Lung (tissue), 12 donors: Measurements from ENCODE around the gene AP3S1. TPM values are rescaled to one million over a fixed set of nuclear protein-coding genes. Genes with fewer than 3 reads are reported as not detected.

Source experiments
- ATAC-seq: fragments of 200-7000 bp; cut with Tn5 transposase; one replicate; pipeline ENCODE4 v1.9.1; 2020; ENCODE audit warnings: moderate number of reproducible peaks; ENCODE audit not compliant: insufficient read depth, low FRiP score
- DNase-seq, 3 donors: peaks; one replicate each; pipeline ENCODE4 v3.0.0-alpha.2; 2013 to 2017
- H3K27ac ChIP-seq, 2 donors: one replicate each; pipeline ENCODE4 v1.5.1; 2013; ENCODE audit warnings: mild to moderate bottlenecking in 2 of 2, moderate library complexity in 2 of 2, control low read depth in 1 of 2, inconsistent platforms in 1 of 2, low read depth in 1 of 2, low read length in 1 of 2
- H3K27me3 ChIP-seq, 3 donors: one replicate each; pipeline ENCODE4 v1.5.1; 2013; ENCODE audit warnings: low read length in 2 of 3; ENCODE audit not compliant: control insufficient read depth in 3 of 3, insufficient read depth in 3 of 3
- H3K36me3 ChIP-seq, 4 donors: one replicate each; pipeline ENCODE4 v1.5.1; 2013; ENCODE audit warnings: low read length in 4 of 4, mild to moderate bottlenecking in 1 of 4, moderate library complexity in 1 of 4; ENCODE audit not compliant: control insufficient read depth in 4 of 4, insufficient read depth in 4 of 4
- H3K4me1 ChIP-seq, 5 donors: one replicate each; pipeline ENCODE4 v1.5.1; 2013; ENCODE audit warnings: low read length in 5 of 5, mild to moderate bottlenecking in 2 of 5, moderate library complexity in 1 of 5; ENCODE audit not compliant: control insufficient read depth in 5 of 5, insufficient read depth in 5 of 5
- H3K4me3 ChIP-seq: one replicate; pipeline ENCODE4 v1.5.1; 2013; ENCODE audit warnings: mild to moderate bottlenecking, control low read depth, moderate library complexity
- H3K9ac ChIP-seq, 2 donors: one replicate each; pipeline ENCODE4 v1.5.1; 2013; ENCODE audit warnings: low read length in 2 of 2, control low read depth in 1 of 2; ENCODE audit not compliant: insufficient read depth in 1 of 2
- H3K9me3 ChIP-seq, 4 donors: one replicate each; pipeline ENCODE4 v1.5.1; 2013; ENCODE audit warnings: low read length in 3 of 4, mild to moderate bottlenecking in 1 of 4, moderate library complexity in 1 of 4; ENCODE audit not compliant: control insufficient read depth in 4 of 4, insufficient read depth in 3 of 4
- CTCF ChIP-seq: IDR thresholded peaks from 2 replicates; pipeline ENCODE4 v1.5.1; 2012; ENCODE audit warnings: mild to moderate bottlenecking; ENCODE audit errors: control extremely low read depth, extremely low read depth
- WGBS, 2 donors: extraction: QIAGEN DNeasy Blood & Tissue Kit; methylation state at CpG; one replicate each; pipeline ENCODE4 v1.1.7; 2013; 5-methylcytosine and 5-hydroxymethylcytosine counted together
- polyA plus RNA-seq, 2 donors: library from polyadenylated mRNA; stranded (reverse); fragments of 200-250 nt; gene quantifications; one replicate each; pipeline ENCODE4 v1.2.1, GENCODE V29; 2013
- total RNA-seq, 2 donors: library from RNA; depleted of rRNA in 1 of 2; stranded (reverse); fragments of >200 nt in 1 of 2; gene quantifications; one replicate each; pipeline ENCODE4 v1.2.1, GENCODE V29; 2014 to 2021
- donor health status: control.
- donor health status: control.
- donor health status: Bipolar disorder and iron deficiency.
- donor health status: healthy.
- donor health status: DM: yes; HTN: yes; CAD: no.

The AP3S1 gene
- total and polyA plus RNA-seq, 4 donors = 45.8 to 90.4 (median 54.7) TPM

- 50 to 70% methylated on average over 4 of the region's 4 CpGs for WGBS, 2 donors
- no peak for TF ChIP-seq CTCF
- DNase-seq (peak in 2 of 3 donors; percentile 82 to 84), ATAC-seq (no peak)
- Histone ChIP-seq H3K9ac (peak overlapping the region in 1 of 2 donors; percentile 40), H3K27me3 (no peaks in the 10 kb centered on the region), H3K4me1 (peaks cover 0 to 25% (median 15%) of the 10 kb centered on the region in 5 donors), H3K27ac (peak overlapping the region in 1 of 2 donors; percentile 45), H3K9me3 (peaks cover 0 to 3% (median 2%) of the 10 kb centered on the region in 4 donors), H3K36me3 (no peaks in the 10 kb centered on the region), H3K4me3 (no peak overlapping the region)
Measured at GRCh38 chr5:115850744-115851416, 9.1 kb downstream of the AP3S1 start.

- Histone ChIP-seq H3K9me3 (peaks cover 0 to 3% (median 2%) of the 10 kb centered on the region in 4 donors), H3K9ac (no peak overlapping the region), H3K36me3 (no peaks in the 10 kb centered on the region), H3K4me3 (no peak overlapping the region), H3K4me1 (peaks cover 0 to 35% (median 24%) of the 10 kb centered on the region in 5 donors), H3K27me3 (no peaks in the 10 kb centered on the region), H3K27ac (no peak overlapping the region)
- WGBS, 2 donors = 98% methylated on average over 3 of the region's 3 CpGs
- no peak for ATAC-seq
- no peak for TF ChIP-seq CTCF
- no peak for DNase-seq
Measured at GRCh38 chr5:115854139-115854538, 12.4 kb downstream of the AP3S1 start.

GRCh38 chr5:115855959-115856358 lies 14.2 kb downstream of the AP3S1 start:
- H3K4me1 ChIP-seq = peaks cover 0 to 29% (median 16%) of the 10 kb centered on the region in 5 donors
- peaks cover 0 to 3% (median 2%) of the 10 kb centered on the region in 4 donors for H3K9me3 ChIP-seq
- no peaks in the 10 kb centered on the region for H3K36me3 ChIP-seq
- TF ChIP-seq CTCF = no peak
- no peak overlapping the region for H3K9ac ChIP-seq
- no peak overlapping the region for H3K27ac ChIP-seq
- 29 to 43% methylated on average over 1 of the region's 1 CpG for WGBS, 2 donors
- H3K27me3 ChIP-seq = no peaks in the 10 kb centered on the region
- peak in 1 of 3 donors; percentile 62 for DNase-seq
- ATAC-seq = no peak
- H3K4me3 ChIP-seq = no peak overlapping the region
